Muscle of back (tissue), 11 donors: ENCODE results near the gene NPPB. TPM values are rescaled to one million over a fixed set of nuclear protein-coding genes. Genes with fewer than 3 reads are reported as not detected.

Source experiments
- DNase-seq, 3 donors: peaks; one replicate each; pipeline versions ENCODE4 v3.0.0 to v3.0.0-alpha.2; 2013
- polyA plus RNA-seq, 10 donors: library from polyadenylated mRNA; unstranded; fragments of 120-200 nt; gene quantifications; one replicate each; pipeline ENCODE4 v1.2.1, GENCODE V29; 2013; ENCODE audit not compliant: insufficient read length in 10 of 10

Gene NPPB
- polyA plus RNA-seq, 10 donors = not detected

DNA sequence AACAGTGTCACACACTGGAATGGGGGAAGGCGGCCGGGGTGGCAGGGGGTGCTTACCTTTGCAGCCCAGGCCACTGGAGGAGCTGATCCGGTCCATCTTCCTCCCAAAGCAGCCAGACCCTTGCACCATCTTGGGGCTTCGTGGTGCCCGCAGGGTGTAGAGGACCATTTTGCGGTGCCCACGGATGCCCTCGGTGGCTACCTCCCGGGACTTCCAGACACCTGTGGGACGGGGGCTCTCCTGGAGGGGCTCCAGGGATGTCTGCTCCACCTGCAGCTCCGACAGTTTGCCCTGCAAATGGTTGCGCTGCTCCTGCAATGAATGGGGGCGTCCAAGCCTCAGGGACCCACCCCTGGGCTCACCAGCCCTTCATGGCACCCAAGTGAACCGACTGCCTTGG lies 587 bp downstream of the NPPB start:
- no peak for DNase-seq

- no peak for DNase-seq
These were observed 1.4 kb downstream of the NPPB start for GRCh38 chr1:11857164-11857851.

- DNase-seq = no peak
These were observed 2.0 kb downstream of the NPPB start for GRCh38 chr1:11856698-11857097.

- no peak for DNase-seq
These were observed 3.3 kb downstream of the NPPB start for GRCh38 chr1:11855430-11855829.

DNA sequence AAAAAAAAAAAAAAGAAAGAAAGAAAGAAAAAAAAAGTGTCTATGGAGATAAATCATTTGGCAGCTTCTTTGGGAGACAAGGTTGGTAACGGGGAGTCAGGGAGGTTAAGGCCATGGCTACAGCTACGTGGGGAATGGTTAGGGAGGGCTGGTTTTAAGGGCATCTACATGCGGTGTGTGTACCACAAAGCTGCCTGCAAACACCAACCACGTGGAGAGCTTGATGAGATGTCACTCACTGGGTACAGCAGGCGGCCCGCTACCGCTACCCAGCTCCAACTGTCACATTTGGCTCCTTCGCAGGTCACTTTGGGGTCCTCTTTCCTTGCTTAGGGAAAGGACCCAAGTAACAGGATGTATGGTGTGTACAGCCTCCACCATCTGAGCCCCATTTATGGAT lies 4.2 kb downstream of the NPPB start:
- no peak for DNase-seq

DNA sequence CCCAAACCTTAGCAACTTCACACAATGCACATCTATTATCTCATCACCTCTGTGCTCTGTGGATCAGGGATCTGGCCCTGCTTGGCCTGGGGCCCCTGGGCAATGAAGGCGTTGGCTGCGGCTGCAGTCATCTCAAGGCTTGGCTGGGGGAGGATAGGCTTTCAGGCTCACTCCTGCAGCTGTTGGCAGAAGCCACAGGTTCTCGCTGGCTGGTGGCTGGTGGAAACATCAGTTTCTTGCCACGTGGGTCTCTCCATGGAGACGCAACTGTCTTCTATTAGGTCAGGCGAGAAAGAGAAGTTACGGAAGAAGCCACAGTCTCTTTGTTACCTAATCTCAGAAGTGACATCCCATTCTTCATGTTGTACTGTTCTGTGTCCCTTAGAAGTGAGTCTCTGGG lies 7.6 kb downstream of the NPPB start:
- no peak for DNase-seq

DNA sequence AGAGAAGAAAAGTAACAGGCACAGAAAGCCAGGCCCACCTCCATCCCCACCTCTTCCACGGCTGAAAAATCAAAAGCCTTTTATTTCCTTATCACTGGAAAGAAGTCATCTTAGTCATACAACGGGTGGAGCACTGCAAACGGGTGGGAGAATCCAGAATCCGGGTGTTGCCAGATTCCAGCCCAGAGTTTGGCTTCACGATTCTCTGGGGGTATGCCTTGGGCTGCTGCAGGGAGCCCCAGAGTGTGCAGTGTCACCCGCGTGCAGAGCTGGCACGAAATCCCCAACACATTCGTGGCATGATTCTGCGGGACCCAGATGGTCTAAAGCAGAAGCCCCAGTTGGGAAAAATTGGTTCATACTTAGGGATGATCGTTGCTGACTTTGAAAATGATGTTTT lies 8.6 kb downstream of the NPPB start:
- no peak for DNase-seq

DNA sequence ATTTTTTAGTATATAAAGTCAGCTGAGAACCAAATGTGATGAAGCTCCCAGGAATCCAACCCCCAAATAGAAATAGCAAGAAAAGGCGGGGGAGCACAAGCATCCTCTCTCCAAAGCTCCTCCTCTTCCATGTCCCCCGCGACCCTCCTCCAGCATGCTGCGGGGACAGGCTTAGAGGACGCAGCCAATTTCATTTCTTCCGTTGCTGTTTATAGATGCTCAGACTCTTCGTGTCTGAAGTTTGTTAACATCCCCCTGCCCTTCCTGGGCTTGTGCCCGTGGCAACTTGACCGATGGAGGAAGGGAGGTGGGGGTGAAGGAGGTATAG lies 10.4 kb downstream of the NPPB start:
- peak in 1 of 3 donors; percentile 51 for DNase-seq

GRCh38 chr1:11847667-11848372 lies 10.9 kb downstream of the NPPB start, which contains the start of gene NPPA:
TSS of gene NPPA (minus strand) at chr1:11847783. CDS start at chr1:11847684, 99 bp downstream.
- DNase-seq = peak in 2 of 3 donors; percentile 31 to 63

DNA sequence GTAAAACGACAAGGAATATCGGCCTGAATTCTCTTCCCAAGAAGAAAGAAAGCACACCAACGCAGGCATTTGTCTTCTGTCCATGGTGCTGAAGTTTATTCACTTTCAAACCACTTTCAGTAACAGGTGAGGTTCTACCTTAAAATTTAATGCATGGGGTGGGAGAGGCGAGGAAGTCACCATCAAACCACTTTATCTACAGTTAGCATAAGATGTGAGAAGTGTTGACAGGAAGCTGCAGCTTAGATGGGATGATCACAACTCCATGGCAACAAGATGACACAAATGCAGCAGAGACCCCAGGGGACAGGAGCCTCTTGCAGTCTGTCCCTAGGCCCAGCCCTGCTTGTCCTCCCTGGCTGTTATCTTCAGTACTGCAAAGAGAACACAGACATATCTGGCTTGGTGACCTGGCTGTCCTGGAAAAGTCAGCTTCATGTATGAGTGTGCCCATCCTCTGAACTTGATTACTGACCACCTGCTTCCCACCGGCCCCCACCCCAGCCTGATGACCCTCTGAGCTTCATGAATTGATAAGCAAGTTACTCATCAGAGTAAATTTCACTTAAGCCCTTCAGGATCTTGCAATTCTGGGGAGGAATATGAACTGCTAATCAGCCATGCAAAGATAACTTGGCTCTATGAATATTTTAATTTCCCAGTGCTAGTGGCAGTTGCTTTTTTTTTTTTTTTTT lies 13.0 kb downstream of the NPPB start:
- peak in 2 of 3 donors; percentile 25 to 54 for DNase-seq

DNA sequence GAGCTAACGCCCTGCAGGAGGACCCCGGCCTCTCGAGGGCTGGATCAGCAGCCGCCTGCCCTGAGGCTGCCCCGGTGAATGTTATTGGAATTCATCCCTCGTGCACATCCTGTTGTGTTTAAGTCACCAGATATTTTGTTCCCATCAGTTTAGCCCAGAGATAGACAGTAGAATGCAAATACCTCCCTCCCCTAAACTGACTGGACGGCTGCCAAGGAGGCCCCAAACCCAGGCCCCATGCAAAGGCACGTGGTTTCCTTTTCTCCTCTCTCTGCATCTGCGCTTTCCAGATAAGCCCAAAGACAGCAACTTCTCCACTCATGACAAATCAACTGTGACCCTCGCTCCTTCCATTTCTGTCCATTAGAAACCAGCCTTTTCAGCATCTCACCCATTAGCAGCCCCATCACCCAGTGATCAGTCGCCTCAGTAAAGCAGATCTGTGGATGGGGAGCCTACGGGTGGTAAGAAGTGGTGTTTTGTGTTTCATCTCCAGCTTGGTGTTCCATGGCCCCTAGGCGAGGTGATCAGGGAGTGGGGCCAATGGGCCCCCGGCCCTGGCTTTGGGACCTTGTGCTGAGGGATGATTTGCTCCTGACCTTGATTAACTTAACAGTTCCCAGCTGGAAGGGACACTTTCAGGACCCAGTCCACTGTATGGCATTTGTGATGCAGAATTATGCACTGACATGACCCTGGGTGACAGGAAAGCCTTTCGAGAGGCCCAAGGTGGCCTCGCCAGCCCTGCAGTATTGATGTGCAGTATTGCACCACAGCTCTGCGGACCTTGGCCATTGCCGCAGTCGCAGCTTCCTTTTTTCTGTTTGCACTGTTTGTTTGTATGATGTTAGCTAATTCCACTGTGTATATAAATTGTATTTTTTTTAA lies 16.3 kb downstream of the NPPB start:
- peak; percentile 22 to 67 (median 36) for DNase-seq

DNA sequence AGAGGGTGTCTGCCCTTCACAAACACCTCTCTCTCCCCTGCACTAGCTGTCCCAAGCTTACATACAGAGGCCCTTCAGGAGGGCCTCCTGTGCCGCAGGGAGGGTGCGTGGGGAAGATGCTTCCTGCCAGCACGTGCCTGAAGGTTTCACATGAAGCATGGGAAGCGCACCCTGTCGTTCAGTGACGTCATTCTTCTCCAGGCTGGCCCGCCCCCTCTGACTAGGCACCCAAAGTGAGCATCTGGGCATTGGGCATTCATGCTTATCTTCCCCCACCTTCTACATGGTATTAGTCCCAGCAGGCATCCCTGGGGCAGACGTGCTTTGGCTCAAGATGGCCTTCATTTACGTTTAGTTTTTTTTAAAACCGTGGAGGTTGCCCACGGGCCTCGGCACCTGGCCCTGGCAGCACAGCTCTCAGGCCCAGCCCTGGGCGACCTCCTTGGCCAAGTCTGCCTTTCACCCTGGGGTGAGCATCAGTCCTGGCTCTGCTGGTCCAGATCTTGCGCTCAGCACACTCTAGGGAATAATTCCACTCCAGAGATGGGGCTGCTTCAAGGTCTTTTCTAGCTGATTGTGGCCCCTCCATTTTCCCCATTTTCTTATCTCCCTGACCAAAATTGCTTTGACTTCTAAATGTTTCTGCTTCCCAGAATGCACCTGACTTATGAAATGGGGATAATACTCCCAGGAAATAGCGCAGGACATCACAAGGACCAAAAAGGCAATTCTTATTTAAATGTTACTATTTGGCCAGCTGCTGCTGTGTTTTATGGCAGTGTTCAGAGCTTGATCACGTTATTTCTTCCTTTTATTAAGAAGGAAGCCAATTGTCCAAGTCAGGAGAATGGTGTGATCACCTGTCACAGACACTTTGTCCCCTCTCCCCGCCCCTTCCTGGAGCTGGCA lies 17.2 kb downstream of the NPPB start:
- no peak for DNase-seq

GRCh38 chr1:11839727-11840705 lies 18.7 kb downstream of the NPPB start:
- DNase-seq = no peak

DNA sequence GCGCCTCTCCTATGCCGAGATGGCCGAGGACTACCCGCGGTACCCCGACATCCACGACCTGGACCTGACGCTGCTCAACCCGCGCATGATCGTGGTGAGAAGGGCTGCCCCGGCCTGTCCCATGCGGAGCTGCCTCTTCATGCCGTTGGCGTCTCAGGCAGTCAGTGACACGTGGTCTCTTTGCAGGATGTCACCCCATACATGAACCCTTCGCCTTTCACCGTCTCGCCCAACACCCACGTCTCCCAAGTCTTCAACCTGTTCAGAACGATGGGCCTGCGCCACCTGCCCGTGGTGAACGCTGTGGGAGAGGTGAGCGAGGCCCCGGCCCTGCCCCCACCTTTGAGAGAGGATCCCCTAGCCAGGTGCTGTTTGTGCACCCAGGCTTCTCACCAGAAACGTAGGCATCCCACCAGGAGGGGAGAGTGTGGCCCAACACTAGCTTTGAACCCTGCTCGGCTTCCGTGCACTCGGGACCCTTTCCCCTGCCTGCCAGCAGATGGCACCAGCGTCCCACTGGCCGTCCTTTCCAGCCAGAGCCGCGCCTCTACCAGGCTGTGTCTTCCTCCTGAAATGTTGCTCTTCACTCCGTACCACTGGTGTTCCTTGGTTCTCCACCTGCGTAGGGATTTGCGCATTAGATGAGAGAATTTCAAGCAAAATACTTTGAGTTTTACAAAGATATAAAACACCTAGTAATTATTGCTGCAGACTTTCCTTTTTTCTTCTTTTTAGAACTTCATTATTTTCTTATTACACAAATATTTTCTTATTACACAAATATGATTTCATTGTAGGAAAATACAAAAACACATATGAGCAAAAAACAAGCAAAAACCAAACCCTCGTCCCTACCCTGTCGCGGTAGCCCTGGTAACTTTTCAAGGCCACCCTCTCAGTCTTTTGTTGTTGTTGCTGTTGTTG lies 20.1 kb downstream of the NPPB start:
- peak; percentile 42 to 79 (median 70) for DNase-seq

DNA sequence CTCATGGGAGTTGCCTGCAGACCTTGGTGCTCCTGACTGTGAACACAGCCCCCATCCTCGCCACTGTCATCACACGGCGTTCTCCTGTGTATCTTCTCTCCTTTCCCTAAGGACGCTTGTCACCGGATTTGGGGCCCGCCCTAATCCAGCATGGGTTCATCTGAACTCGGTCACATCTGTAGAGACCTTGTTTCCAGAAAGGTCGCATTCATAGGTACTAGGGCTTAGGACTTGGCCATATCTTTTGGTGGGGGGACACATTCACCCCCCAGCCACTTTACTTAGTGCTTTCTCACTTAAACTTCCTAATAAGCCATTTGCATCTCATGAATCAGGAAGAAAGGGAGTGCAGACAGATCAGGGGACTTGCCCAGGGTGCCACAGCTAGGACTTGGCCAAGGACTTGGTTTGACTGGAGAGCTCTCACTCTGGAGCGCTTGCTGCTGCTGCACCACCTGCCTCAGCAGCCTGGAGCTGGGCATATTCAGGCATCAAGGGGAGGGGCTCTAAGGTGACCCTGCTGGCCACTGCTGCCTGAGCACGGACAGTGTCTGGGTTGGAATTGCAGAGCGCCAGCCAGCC lies 20.9 kb downstream of the NPPB start:
- no peak for DNase-seq

DNA sequence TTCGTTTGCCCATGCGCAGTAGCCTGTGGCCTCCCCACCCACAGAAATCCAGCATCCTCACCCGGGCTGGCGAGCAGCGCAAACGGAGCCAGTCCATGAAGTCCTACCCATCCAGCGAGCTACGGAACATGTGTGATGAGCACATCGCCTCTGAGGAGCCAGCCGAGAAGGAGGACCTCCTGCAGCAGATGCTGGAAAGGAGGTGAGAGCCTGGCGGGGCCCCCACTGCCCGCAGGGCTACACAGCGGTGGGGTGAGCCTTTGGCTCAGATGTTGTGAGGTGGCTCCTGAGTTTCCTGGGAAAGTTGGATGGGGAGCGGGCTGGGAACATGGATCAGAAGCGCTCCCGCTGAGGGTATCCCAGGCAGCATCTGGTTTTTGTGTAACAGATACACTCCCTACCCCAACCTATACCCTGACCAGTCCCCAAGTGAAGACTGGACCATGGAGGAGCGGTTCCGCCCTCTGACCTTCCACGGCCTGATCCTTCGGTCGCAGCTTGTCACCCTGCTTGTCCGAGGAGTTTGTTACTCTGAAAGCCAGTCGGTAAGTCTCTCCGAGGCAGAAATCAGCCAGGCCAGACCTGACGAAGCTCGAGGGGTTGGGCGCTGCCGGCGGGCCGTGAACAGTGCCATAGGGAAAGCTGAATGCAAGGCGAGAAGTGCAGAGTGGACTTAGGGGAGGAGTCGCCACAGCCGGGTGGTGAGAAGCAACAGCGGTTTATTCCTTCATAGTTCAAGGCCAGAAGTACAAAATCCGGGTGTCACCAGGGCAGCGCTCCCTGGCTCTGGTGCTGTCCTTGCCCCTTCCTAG lies 21.6 kb downstream of the NPPB start:
- DNase-seq = no peak
